ENCODE data around the gene FBRSL1. TPM values are rescaled to one million over a fixed set of nuclear protein-coding genes. Genes with fewer than 3 reads are reported as not detected.
A peak's percentile ranks its signal among the peaks of the same experiment; 100 is the strongest.

Gene FBRSL1
- total and polyA plus RNA-seq, 2 donors (not counting 1 experiment from before 2014, with no cell fraction given) = 62.6 to 112 TPM

DNA sequence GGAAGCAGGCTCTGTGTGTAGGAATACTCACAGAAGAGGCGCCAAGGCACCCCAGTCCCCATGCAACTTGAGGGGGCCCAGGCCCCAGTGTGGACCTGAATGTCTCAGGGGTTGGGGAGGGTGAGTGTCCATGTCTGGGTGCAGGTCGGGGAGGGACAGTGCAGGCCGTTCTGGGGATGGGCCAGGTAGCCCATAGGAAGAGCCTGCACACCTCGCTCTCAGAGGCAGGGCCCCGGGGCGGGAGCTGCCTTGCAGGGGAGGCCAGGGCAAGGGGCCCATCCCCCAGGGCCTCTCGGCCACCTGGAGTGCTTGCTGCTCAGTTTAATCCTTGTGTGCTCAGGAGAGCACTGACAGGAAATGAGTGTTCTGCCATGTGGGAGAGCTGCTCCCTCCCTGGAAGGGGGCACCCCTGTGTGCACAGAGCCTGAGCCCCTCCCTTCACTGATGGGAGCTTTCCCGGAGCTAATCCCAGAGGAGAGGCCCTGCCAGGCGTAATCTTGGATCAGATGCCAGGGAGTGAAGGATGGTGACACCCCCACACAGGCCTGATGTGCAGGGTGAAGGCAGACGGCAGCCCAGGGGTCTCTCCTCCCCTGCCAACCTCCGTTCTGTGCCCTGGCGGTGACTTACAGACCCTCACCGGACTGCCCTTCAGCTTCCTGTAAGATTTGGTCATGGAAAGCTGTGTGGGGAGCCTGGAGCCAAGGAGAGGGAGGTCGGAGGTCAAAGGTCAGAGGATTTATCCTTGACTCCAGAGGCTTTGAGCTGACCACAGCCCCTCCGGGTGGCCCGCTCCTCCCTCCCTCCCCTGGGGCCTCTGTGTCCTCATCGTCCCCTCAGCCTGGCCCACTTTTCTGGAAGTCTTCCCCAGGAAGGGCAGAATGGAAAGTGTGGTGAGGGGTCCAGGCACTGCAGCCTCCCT is 24.4 kb upstream of the FBRSL1 start:
- Histone ChIP-seq H3K27ac (ENCODE audit: low read length in 2 of 2) (peak overlapping the region in 1 of 2 donors; percentile 52), H3K9ac (ENCODE audit: low read length) (no peak overlapping the region), H3K4me2 (replicated peaks; ENCODE audit: low read depth, low read length, poor library complexity, severe bottlenecking) (peak overlapping the region; percentile 11), H3K79me2 (ENCODE audit: control insufficient read depth, insufficient read depth, low read length) (peaks cover 7% of the 10 kb centered on the region), H3K4me3 (ENCODE audit: control extremely low read depth in 1 of 5, extremely low read depth in 1 of 5, insufficient read depth in 1 of 5, low read depth in 2 of 5, low read length in 4 of 5) (no peak overlapping the region), H4K20me1 (ENCODE audit: control insufficient read depth, insufficient read depth, low read length, poor library complexity, severe bottlenecking) (no peaks in the 10 kb centered on the region), H3K27me3 (replicated peaks in 1 of 4; ENCODE audit: control extremely low read depth in 1 of 4, control insufficient read depth in 3 of 4, insufficient read depth in 4 of 4, low read length in 3 of 4) (no peaks in the 10 kb centered on the region), H2AFZ (ENCODE audit: insufficient read depth, low read depth, low read length, poor library complexity, severe bottlenecking) (no peak overlapping the region), H3K9me3 (ENCODE audit: control extremely low read depth in 1 of 3, control insufficient read depth in 2 of 3, insufficient read depth in 1 of 3, low read length in 2 of 3) (peaks cover 2 to 41% (median 3%) of the 10 kb centered on the region in 3 donors), H3K4me1 (ENCODE audit: control insufficient read depth in 2 of 2, insufficient read depth in 2 of 2, low read length in 2 of 2) (peaks cover 67 to 89% of the 10 kb centered on the region in 2 donors), H3K36me3 (replicated peaks in 1 of 2; ENCODE audit: control extremely low read depth in 1 of 2, control insufficient read depth in 1 of 2, extremely low read depth in 1 of 2, insufficient read depth in 2 of 2, low read length in 1 of 2) (no peaks in the 10 kb centered on the region)
- no peaks in the 10 kb centered on the region for H3K27me3 Mint-ChIP-seq
- POLR2A ChIA-PET = interaction anchor here (1.4 kb wide), 1 partner anchor 32 kb away, joined by 3 read pairs; no protein-coding TSS in a partner anchor
- intact Hi-C loops (cut with micrococcal nuclease) = loop anchor here (5.0 kb wide), 1 partner anchor 33 kb away; no protein-coding TSS in a partner anchor
- peaks cover 48% of the 10 kb centered on the region for H3K4me1 Mint-ChIP-seq
- H3K4me3 Mint-ChIP-seq = no peak overlapping the region
- no peak for DNase-seq
- TF ChIP-seq, protein P1, sequence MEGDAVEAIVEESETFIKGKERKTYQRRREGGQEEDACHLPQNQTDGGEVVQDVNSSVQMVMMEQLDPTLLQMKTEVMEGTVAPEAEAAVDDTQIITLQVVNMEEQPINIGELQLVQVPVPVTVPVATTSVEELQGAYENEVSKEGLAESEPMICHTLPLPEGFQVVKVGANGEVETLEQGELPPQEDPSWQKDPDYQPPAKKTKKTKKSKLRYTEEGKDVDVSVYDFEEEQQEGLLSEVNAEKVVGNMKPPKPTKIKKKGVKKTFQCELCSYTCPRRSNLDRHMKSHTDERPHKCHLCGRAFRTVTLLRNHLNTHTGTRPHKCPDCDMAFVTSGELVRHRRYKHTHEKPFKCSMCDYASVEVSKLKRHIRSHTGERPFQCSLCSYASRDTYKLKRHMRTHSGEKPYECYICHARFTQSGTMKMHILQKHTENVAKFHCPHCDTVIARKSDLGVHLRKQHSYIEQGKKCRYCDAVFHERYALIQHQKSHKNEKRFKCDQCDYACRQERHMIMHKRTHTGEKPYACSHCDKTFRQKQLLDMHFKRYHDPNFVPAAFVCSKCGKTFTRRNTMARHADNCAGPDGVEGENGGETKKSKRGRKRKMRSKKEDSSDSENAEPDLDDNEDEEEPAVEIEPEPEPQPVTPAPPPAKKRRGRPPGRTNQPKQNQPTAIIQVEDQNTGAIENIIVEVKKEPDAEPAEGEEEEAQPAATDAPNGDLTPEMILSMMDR (IDR thresholded peaks at IDR 0.05) = no peak
- no peak for TF ChIP-seq EZH2 (IDR thresholded peaks at IDR 0.05; ENCODE audit: borderline replicate concordance, insufficient read depth, low read depth, low read length, poor library complexity, severe bottlenecking)
- CTCF ChIA-PET = no interaction called here
- H3K27ac Mint-ChIP-seq = peak overlapping the region; percentile 37
- ATAC-seq (ENCODE audit: low read depth) = no peak
- WGBS (ENCODE audit: insufficient coverage) = 50% methylated on average over 8 of the region's 17 CpGs
- no peaks in the 10 kb centered on the region for H3K9me3 Mint-ChIP-seq (ENCODE audit: insufficient read depth)
